Spinal cord (tissue), 10 donors: ENCODE measurements around the gene ABLIM3. TPM values are rescaled to one million over a fixed set of nuclear protein-coding genes. Genes with fewer than 3 reads are reported as not detected.
A peak's percentile ranks its signal among the peaks of the same experiment; 100 is the strongest.

ENCODE experiments used
- DNase-seq, 6 donors: peaks; one replicate each; pipeline versions ENCODE4 v3.0.0 to v3.0.0-alpha.2; 2013 to 2015; ENCODE audit warnings: low spot score in 6 of 6, low read depth in 4 of 6
- H3K27ac ChIP-seq: one replicate; pipeline ENCODE4 v1.5.1; 2013; ENCODE audit warnings: low read depth, low read length, control low read depth
- H3K27me3 ChIP-seq: one replicate; pipeline ENCODE4 v1.6.1; 2013; ENCODE audit warnings: low read length; ENCODE audit not compliant: control insufficient read depth, insufficient read depth
- H3K36me3 ChIP-seq: one replicate; pipeline ENCODE4 v1.6.1; 2013; ENCODE audit warnings: low read length; ENCODE audit not compliant: control insufficient read depth, insufficient read depth
- H3K4me1 ChIP-seq: one replicate; pipeline ENCODE4 v1.6.1; 2013; ENCODE audit warnings: low read length; ENCODE audit not compliant: control insufficient read depth, insufficient read depth
- H3K4me3 ChIP-seq: one replicate; pipeline ENCODE4 v1.5.1; 2013; ENCODE audit warnings: low read depth, low read length, control low read depth
- H3K9me3 ChIP-seq: one replicate; pipeline ENCODE4 v1.6.1; 2013; ENCODE audit warnings: low read length; ENCODE audit not compliant: control insufficient read depth, insufficient read depth
- WGBS: methylation state at CpG from one replicate; pipeline ENCODE4 v1.1.5; 2013; ENCODE audit warnings: missing lambda C conversion rate; ENCODE audit not compliant: insufficient coverage; 5-methylcytosine and 5-hydroxymethylcytosine counted together
- long read RNA-seq, 4 donors: transcript quantifications; one replicate each; lab custom pipeline, GENCODE V29; 2026
- polyA plus RNA-seq, 2 donors: library from polyadenylated mRNA; unstranded; fragments of 120-200 nt; gene quantifications; one replicate each; pipeline ENCODE4 v1.2.1, GENCODE V29; 2013; ENCODE audit not compliant: insufficient read length in 2 of 2
- total RNA-seq, 2 donors: library from RNA; depleted of rRNA in 1 of 2; stranded (reverse); fragments of 120-200 nt in 1 of 2; fragments of >200 nt in 1 of 2; gene quantifications; one replicate each; pipeline versions ENCODE4 v1.2.3 to v1.2.4, GENCODE V29; 2013 to 2014
- donor health status: healthy.

Gene ABLIM3
- total RNA-seq (10 to 100 TPM; 32.6 to 40.7 TPM), polyA plus RNA-seq (10 to 100 TPM; 81.9 to 94.7 TPM)
- long read RNA-seq, donor 1, partial matches to known transcripts = 0 of 1 reads
- long read RNA-seq, donor 1, other reads (novel, unspliced or antisense) = 0 of 1 reads
- long read RNA-seq, donor 2, partial matches to known transcripts = 0 of 1 reads
- long read RNA-seq, donor 2, other reads (novel, unspliced or antisense) = 0 of 1 reads
- long read RNA-seq, donor 3, partial matches to known transcripts = 0 of 1 reads
- long read RNA-seq, donor 3, other reads (novel, unspliced or antisense) = 0 of 1 reads
- long read RNA-seq, donor 4, partial matches to known transcripts = 40 of 42 reads
- long read RNA-seq, donor 4, other reads (novel, unspliced or antisense) = 0 of 42 reads

DNA sequence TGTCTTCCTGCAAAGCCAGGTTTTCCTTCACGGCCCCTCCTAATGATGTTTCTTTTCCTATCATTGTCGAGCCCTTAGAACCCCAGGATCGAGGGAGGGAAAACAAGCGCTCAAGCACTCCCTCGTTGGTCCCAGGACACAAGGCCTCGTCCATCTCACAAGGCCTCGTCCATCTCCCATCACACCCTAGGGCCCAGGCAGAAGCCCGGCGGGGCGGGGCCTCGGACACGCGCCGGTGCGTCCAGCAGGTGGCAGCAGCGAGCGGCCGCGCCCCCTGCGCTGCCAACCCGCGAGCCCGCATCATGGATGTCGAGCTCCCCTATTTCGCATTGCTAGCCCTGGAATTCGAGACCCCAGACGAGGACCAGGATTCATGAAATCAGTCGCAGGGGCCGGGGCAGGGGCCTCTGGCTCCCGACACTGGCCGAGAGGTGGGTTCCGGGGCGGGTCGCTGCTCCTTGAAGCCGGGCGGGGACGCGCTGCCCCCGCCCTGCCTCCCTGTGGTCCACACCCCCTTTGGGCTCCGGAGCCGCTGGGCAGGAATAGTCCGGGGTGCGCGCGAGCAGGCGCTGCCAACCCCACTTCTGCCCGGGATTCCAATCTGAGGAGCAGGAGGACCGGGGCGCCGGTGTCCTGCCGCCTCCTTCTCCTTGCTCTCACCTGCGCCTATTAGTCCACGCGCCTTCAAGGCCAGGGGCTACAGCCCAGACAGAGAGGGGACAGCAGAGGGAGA is at the start of gene ABLIM3:
Gene ABLIM3 (plus strand): TSS at position 270 of the 733 bp plus-strand sequence. CDS start 603 bp downstream, outside the sequence.
- Histone ChIP-seq H3K4me1 (peaks cover 19% of the 10 kb centered on the region), H3K36me3 (no peaks in the 10 kb centered on the region), H3K9me3 (peaks cover 1% of the 10 kb centered on the region), H3K4me3 (peak within 1 kb of the TSS; percentile 78), H3K27me3 (peaks cover 3% of the 10 kb centered on the region), H3K27ac (peak within 1 kb of the TSS; percentile 76)
- 4% methylated on average over 51 of the region's 54 CpGs for WGBS
- peak in 5 of 6 donors; percentile 31 to 90 (median 68) for DNase-seq

GRCh38 chr5:149093625-149094024 is 47.7 kb upstream of the ABLIM3 start:
- DNase-seq = no peak
- no peaks in the 10 kb centered on the region for H3K36me3 ChIP-seq
- no peak overlapping the region for H3K4me3 ChIP-seq
- WGBS = 58% methylated on average over 2 of the region's 2 CpGs
- no peaks in the 10 kb centered on the region for H3K4me1 ChIP-seq
- H3K27me3 ChIP-seq = no peaks in the 10 kb centered on the region
- H3K27ac ChIP-seq = no peak overlapping the region
- peaks cover 3% of the 10 kb centered on the region for H3K9me3 ChIP-seq

DNA sequence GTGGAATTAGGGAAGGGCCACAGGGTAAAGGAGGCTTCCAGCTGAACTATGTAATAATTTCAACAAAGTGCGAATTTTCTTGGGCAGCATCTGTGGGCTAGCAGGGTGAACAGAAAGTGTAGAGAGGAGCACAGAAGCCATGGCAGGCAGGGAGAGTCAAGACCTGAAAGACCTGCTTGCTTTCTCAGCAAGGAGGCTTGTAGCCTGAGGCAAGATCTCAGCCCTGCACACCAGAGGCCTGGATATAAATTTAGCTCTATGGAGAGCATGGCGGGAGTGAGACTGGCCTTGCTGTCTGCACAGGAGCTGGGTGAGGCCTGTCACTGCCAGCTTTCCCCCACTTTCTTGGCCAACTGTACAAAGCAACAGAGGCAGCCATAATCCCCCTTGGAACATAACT is 46.3 kb upstream of the ABLIM3 start:
- 100% methylated on average over 2 of the region's 2 CpGs for WGBS
- no peak for DNase-seq
- H3K36me3 ChIP-seq = no peaks in the 10 kb centered on the region

DNA sequence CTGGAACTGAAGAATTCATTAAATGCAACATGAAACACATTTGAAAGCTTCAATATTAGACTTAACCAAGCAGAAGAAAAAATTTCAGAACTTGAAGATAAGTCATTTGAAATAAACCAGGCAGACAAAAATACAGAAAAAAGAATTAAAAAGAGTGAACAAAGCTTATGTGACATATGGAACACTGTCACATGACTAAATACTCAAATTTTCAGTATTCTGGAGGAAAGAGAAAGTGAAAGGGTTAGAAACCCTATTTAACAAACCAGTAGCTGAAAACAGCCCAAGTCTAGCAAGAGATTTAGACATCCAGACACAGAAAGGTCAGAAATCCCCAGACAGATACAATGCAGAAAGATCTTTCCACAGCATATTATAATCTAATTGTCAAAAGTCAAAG is 41.4 kb upstream of the ABLIM3 start:
- DNase-seq = no peak
- H3K9me3 ChIP-seq = peaks cover 9% of the 10 kb centered on the region
- H3K27me3 ChIP-seq = no peaks in the 10 kb centered on the region
- H3K36me3 ChIP-seq = no peaks in the 10 kb centered on the region
- no peak overlapping the region for H3K4me3 ChIP-seq
- no peaks in the 10 kb centered on the region for H3K4me1 ChIP-seq
- no peak overlapping the region for H3K27ac ChIP-seq

More for the DNA sequence above, 46.3 kb upstream of the ABLIM3 start:
- H3K4me3 ChIP-seq = no peak overlapping the region
- H3K27me3 ChIP-seq = no peaks in the 10 kb centered on the region
- peaks cover 4% of the 10 kb centered on the region for H3K9me3 ChIP-seq
- H3K4me1 ChIP-seq = no peaks in the 10 kb centered on the region
- no peak overlapping the region for H3K27ac ChIP-seq

DNA sequence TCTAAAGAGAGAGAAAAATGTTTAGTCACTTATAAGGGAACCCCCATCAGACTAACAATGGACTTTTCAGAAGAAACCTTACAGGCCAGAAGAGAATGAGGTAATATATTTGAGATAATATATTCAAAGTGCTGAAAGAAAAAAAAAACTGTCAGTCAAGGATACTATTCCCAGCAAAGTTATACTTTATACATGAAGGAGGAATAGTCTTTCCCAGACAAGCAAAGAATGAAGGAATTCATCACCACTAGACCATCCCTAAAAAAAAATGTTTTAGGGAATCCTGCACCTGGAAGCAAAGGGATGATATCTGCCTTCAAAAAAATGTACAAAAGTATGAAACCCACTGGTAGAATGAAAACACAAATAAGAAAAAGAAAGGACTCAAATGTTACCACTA is 41.0 kb upstream of the ABLIM3 start:
- no peaks in the 10 kb centered on the region for H3K36me3 ChIP-seq
- no peaks in the 10 kb centered on the region for H3K27me3 ChIP-seq
- H3K4me1 ChIP-seq = no peaks in the 10 kb centered on the region
- H3K4me3 ChIP-seq = no peak overlapping the region
- peaks cover 9% of the 10 kb centered on the region for H3K9me3 ChIP-seq
- DNase-seq = no peak
- no peak overlapping the region for H3K27ac ChIP-seq

DNA sequence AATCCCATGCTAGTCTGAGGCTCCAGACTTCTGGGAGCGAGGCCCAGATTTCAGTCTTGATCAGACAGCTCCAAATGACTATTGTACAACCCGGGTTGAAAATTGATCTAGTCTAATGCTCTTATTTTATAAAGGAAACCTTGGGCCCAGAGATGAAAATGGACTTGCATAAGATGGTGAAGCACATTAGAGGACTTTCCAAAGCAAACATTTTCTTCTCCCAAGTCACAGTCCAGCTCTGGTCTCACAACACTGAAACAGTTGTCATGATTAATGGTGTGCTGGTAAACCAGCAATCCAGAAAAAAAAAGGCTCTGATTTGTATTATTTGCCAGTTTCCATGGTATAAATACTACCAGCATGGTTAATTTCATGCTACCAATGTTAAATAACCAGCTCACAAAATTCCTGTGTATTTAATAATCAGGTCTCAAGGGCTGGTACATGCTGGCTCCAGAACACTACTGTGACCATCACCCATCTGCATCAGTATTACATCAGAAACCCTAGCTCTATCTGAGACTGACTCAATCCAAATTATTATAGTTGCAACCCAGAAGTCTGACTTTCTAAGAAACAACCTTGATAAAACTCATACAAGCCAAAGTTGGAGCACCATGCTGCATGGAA is 32.5 kb upstream of the ABLIM3 start:
- DNase-seq = no peak
- Histone ChIP-seq H3K4me3 (no peak overlapping the region), H3K36me3 (no peaks in the 10 kb centered on the region), H3K27me3 (no peaks in the 10 kb centered on the region), H3K27ac (no peak overlapping the region), H3K9me3 (no peaks in the 10 kb centered on the region), H3K4me1 (no peaks in the 10 kb centered on the region)
- WGBS = no CpG with 5 or more reads among the region's 2 CpGs

DNA sequence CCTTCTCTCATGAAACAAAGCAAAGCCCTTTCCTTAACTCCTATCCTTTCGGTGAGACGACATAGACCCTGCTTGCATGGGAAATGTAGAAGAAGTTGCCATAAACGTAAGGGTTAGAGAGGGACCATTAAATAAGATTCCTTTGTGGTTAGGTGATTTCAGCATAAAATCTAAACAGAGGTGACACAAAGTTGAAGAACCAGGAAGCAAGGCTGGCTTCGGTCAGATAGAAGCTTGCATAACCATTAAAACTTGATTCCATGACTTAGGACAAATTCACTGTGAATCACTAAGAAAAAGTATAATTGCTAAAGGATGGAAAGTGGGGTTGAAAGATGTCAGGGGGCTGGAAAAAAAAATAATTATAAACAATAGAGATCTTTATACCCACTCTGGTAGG is 30.9 kb upstream of the ABLIM3 start:
- no peak overlapping the region for H3K27ac ChIP-seq
- WGBS = 88% methylated on average over 2 of the region's 4 CpGs
- no peaks in the 10 kb centered on the region for H3K4me1 ChIP-seq
- no peaks in the 10 kb centered on the region for H3K9me3 ChIP-seq
- no peaks in the 10 kb centered on the region for H3K36me3 ChIP-seq
- no peaks in the 10 kb centered on the region for H3K27me3 ChIP-seq
- no peak overlapping the region for H3K4me3 ChIP-seq
- DNase-seq = no peak

- DNase-seq = no peak
- WGBS = no CpG with 5 or more reads among the region's 2 CpGs
- no peak overlapping the region for H3K4me3 ChIP-seq
Observed at GRCh38 chr5:149113669-149114068, 27.6 kb upstream of the ABLIM3 start.

DNA sequence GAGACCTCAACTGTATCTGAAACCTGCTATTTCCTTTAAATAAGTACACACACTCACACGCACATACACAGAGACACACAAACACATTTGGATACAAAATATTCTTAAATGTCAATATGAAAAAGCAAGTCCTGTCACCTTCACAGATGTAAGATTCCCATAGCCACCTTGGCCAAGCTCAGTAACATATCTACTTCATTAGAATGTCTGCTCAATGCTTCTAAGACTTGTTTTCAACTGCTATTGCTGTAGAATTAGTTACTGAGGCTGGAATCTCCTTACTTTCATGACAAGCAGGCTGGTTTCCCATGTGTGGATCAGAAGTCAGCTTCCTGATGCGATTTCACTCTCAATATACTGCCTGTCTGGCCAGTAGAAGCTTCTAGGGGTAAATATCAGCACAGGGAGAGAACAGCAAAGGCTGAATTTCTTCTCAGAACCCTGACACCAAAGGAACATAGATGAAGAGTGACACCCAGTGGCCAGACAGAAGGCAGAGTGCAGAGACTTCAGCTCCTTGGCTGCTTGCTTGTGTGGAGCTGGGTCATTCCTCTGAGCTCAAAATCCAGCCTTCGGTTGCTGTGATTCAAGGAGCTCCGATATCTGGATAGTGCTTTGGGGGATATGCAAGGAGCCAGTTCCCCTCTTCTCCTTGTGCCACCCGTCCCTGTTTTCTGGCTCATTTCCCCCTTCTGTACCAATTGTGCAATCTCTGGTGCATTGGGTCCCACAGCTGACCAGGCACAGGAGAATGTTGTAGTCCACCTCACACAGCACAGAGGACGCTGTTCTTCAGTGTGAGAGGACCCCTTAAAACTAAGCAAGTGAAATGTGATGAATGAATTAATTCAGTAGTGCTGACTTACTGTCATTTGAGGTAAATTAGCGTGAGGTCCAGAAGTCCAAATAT is 26.6 kb upstream of the ABLIM3 start:
- WGBS = 42% methylated on average over 2 of the region's 7 CpGs
- Histone ChIP-seq H3K27me3 (no peaks in the 10 kb centered on the region), H3K4me3 (no peak overlapping the region), H3K36me3 (no peaks in the 10 kb centered on the region), H3K4me1 (no peaks in the 10 kb centered on the region), H3K9me3 (no peaks in the 10 kb centered on the region), H3K27ac (no peak overlapping the region)
- peak; percentile 44 to 94 (median 68) for DNase-seq

More at GRCh38 chr5:149113669-149114068, 27.6 kb upstream of the ABLIM3 start:
- Histone ChIP-seq H3K27ac (no peak overlapping the region), H3K36me3 (no peaks in the 10 kb centered on the region), H3K27me3 (no peaks in the 10 kb centered on the region), H3K4me1 (no peaks in the 10 kb centered on the region), H3K9me3 (no peaks in the 10 kb centered on the region)
